ENCODE measurements around the gene CHST15.

CHST15 gene

GRCh38 chr10:123994417-123995081 lies 98.8 kb downstream of the CHST15 start:
- peak; percentile 65 for DNase-seq

- DNase-seq, result no peak
Observed at GRCh38 chr10:123993534-123994416, 99.6 kb downstream of the CHST15 start.

- no peak for DNase-seq
Observed at GRCh38 chr10:123991611-123992570, 101.5 kb downstream of the CHST15 start.

- no peak for DNase-seq
Observed at GRCh38 chr10:123990889-123991288, 102.5 kb downstream of the CHST15 start.

GRCh38 chr10:123988694-123989093 lies 104.7 kb downstream of the CHST15 start:
- DNase-seq, result no peak

GRCh38 chr10:123986736-123987135 lies 106.7 kb downstream of the CHST15 start:
- DNase-seq, result no peak

GRCh38 chr10:123974406-123974805 lies 119.0 kb downstream of the CHST15 start:
- DNase-seq, result no peak

- DNase-seq, result peak; percentile 12
Observed at GRCh38 chr10:123972481-123973401, 120.7 kb downstream of the CHST15 start.

- DNase-seq, result no peak
Observed at GRCh38 chr10:123970927-123971286, 122.5 kb downstream of the CHST15 start.

GRCh38 chr10:123970207-123970926 lies 123.0 kb downstream of the CHST15 start:
- DNase-seq, result no peak

GRCh38 chr10:123967626-123968243 lies 125.7 kb downstream of the CHST15 start:
- DNase-seq, result no peak

- no peak for DNase-seq
Observed at GRCh38 chr10:123966896-123967231, 126.5 kb downstream of the CHST15 start.

- DNase-seq, result no peak
Observed at GRCh38 chr10:123965973-123966895, 127.2 kb downstream of the CHST15 start.

GRCh38 chr10:123964953-123965352 lies 128.4 kb downstream of the CHST15 start:
- no peak for DNase-seq

- no peak for DNase-seq
Observed at GRCh38 chr10:123962756-123963530, 130.5 kb downstream of the CHST15 start.

- no peak for DNase-seq
Observed at GRCh38 chr10:123958241-123958640, 135.2 kb downstream of the CHST15 start.
